Vein endothelial cell (primary cell): Measurements from ENCODE around the gene GPR176. TPM values are rescaled to one million over a fixed set of nuclear protein-coding genes. Genes with fewer than 3 reads are reported as not detected.

Experiments used
- small RNA-seq: library from RNA; depleted of rRNA; stranded (forward); fragments of <200 nt; gene quantifications from one replicate; pipeline ENCODE3, GENCODE V24; 2012
- total RNA-seq: library from RNA; depleted of rRNA; stranded (reverse); fragments of >200 nt; gene quantifications from 2 replicates; pipeline ENCODE4 v1.2.3, GENCODE V29; 2012

Gene GPR176, protein sequence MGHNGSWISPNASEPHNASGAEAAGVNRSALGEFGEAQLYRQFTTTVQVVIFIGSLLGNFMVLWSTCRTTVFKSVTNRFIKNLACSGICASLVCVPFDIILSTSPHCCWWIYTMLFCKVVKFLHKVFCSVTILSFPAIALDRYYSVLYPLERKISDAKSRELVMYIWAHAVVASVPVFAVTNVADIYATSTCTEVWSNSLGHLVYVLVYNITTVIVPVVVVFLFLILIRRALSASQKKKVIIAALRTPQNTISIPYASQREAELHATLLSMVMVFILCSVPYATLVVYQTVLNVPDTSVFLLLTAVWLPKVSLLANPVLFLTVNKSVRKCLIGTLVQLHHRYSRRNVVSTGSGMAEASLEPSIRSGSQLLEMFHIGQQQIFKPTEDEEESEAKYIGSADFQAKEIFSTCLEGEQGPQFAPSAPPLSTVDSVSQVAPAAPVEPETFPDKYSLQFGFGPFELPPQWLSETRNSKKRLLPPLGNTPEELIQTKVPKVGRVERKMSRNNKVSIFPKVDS
- total RNA-seq, result 56.6 and 83.3 TPM in 2 replicates

DNA sequence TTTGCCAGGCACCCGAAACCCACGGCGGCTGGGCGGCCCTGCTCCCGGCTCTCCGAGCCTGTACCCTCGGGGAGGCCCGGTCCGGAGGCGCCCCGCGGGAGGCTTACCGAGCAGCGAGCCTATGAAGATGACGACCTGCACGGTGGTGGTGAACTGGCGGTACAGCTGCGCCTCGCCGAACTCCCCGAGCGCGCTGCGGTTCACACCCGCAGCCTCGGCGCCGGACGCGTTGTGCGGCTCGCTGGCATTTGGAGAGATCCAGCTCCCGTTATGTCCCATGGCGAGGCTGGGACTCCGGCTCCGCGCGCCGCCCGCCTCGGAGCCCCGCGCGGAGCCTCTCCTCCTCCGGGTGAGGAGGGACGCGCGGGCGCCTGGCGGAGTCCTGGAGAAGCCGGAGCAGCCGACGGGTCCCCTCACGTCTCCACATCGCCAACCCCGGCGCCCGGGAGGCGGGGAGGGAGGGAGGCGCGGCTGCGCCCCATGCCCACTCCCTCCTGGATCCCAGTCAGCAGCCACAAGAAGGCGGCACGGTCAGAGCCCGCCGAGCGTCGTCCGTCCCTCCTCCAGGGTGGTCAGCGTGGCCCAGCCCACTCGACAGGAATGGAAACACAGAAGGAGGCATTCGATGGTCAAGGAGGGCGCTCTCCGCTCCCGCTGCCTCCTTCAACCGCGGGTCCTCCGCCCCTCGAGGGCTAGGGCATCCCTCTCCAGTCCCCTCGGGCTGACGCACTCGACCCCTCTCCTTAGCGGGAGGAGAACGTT is at the start of gene GPR176:
TSS of gene GPR176 (minus strand) at position 519 of the 762 bp plus-strand sequence. CDS start at position 279, 240 bp downstream.

DNA sequence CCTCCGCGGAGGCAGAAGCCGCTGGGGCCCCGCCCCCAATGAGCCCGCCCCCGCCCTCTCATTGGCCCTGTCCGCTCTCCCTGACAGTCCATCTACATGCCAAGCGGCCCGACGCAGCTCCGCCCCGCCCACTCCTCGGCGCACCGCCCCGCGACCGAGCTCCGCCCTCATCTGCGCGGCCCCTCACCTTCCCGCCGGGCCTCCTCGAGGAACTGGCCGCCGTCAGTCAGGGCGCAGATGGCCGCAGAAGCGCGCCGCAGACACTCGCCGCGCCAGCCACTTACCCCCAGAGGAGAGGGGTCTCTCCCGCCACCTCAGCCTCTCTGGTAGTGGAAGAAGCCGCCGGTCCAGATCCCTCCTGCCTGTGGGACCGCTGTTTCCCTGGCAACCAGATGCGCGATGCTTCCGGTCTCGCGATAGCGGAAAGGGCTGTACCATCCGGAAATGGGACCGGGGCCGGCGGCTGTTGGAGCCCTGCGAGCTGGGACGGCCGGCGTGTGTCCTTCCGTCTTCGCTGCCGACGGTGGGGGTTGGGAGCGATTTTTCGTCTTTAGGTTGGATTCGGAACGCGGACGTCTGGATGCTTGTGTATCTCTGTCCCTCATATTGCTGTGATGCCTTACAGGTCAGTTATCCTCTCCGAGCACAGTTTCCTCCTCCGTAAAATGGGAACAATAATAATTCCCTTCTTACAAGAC is 137.5 kb downstream of the GPR176 start, which contains the start of gene FSIP1:
TSS of gene FSIP1 (minus strand) at position 401 of the 698 bp plus-strand sequence. CDS start 6,317 bp downstream, outside the sequence.

Small RNA genes within 50 kb of the gene (small RNA-seq; reads per million reads assigned to genes)
- not detected for gene RF00019

Other genes with a start within 250 kb of the GPR176 start
- gene FSIP1, start 137.4 kb downstream of the GPR176 start, total RNA-seq, result 0.98 and 1.3 TPM in 2 replicates
- 56.2 and 64.4 TPM in 2 replicates for gene EIF2AK4, start 13.8 kb upstream of the GPR176 start, total RNA-seq
- 123 and 127 TPM in 2 replicates for gene SRP14, start 118.9 kb upstream of the GPR176 start, total RNA-seq
- gene BMF, start 188.6 kb upstream of the GPR176 start, total RNA-seq, result 3.1 and 4.6 TPM in 2 replicates
- 14.0 and 28.1 TPM in 2 replicates for gene BUB1B, start 240.8 kb upstream of the GPR176 start, total RNA-seq